CD4-positive, alpha-beta T cell treated with Interleukin-12 subunit alpha and Interleukin-12 subunit beta, for 1 hour (primary cell): Measurements from ENCODE around the gene HTR3D.

ENCODE experiments used
- DNase-seq: peaks from one replicate; pipeline ENCODE4 v3.0.0-alpha.2; 2020

The HTR3D gene

GRCh38 chr3:184073621-184074020 is 42.1 kb downstream of the HTR3D start:
- no peak for DNase-seq

GRCh38 chr3:184075901-184076300 is 44.4 kb downstream of the HTR3D start:
- no peak for DNase-seq

DNA sequence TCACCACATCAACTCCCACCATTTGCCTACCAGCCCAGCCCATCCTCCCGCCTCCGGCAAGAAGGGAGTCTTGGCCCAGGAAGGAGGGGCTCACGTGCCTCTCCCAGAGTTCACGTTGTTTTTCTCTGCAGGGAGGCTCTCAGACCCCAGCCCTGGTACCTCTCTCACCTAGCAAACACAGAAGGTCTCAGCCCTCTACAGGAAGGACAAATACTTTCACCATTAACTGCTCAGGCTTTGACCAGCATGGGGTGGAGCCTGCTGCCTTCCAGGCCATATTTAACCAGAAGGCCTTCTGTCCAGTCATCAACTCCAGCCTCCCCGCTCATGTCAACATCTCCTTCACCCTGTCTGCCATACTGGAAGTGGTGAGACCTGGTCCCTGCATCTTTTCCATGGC is 46.3 kb downstream of the HTR3D start:
- DNase-seq: no peak

GRCh38 chr3:184078851-184079250 is 47.3 kb downstream of the HTR3D start:
- no peak for DNase-seq

DNA sequence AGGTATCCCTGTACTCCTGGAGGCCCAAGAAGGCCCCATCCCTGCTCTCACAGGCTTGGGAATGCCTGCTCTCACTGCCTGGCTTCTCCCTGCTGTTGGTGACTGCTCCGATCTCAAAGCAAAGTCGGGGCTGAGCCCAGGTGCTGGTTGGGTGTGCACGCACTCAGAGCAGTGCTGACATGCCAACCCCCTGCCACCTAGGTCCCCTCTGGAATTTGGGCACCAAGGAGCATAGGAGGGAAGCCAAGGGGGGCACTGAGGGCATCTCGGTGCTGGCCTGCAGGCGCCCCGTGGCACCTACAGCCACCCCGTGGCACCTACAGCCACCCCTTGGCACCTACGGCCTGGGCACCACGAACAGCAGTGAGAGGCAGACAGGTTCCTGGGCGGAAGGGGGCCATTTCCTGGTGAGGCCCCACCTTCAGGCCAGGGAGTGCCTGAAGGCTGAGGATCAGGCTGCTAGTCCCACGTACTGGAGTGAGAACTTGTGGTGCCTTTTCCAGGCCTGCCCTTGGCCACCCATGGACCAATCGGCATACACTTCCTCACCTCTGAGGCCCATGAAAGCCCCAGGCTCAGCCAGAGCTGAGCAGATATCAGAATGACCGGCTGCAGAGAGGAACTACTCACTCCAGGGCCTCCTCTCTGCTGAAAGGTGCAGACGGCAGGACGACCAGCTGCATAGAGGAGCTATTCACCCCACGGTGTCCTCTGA is 49.7 kb downstream of the HTR3D start:
- no peak for DNase-seq

- no peak for DNase-seq
Observed at GRCh38 chr3:184082034-184082433, 50.5 kb downstream of the HTR3D start.

- DNase-seq: no peak
Observed at GRCh38 chr3:184082465-184082864, 50.9 kb downstream of the HTR3D start.

DNA sequence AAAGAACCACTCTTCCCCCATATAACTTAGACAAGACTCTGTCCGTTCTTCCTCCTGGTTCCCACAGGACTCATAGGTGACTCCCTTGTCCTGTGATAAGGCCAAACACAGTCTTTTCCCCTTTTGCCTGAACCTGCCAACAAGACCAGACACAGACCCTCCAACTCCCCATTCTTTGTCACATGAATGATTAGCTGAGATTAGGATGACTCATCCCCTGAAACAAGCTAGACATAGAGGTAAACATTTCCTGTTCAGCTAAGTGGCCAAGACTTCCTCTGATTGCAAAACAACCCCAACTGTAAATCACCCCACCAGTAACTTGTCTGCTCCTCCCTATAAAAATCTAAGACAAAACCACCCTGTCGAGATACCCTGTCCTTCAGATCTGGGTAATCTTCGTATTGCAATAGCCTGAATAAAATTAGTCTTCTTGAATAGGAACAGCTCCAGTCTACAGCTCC is 53.9 kb downstream of the HTR3D start:
- DNase-seq: no peak
